Subcutaneous adipose tissue (tissue), 4 donors: ENCODE data around the gene MPI. TPM values are rescaled to one million over a fixed set of nuclear protein-coding genes. Genes with fewer than 3 reads are reported as not detected.

Source experiments
- CTCF ChIP-seq: fragments of 450-650 bp; IDR thresholded peaks from one replicate; pipeline ENCODE4 v1.5.1; 2016; ENCODE audit warnings: low read depth, mild to moderate bottlenecking, control low read depth, antibody characterized with exemption, moderate library complexity
- total RNA-seq, 4 donors: library from RNA; depleted of rRNA; stranded (reverse); fragments of >200 nt; gene quantifications; one replicate each; pipeline ENCODE4 v1.1.0, GENCODE V29; 2016

The MPI gene
- total RNA-seq, 4 donors from 2014 or later: 20.2 to 39.9 (median 31.9) TPM

- no peak for TF ChIP-seq CTCF
Observed at GRCh38 chr15:74855857-74856256, 34.0 kb upstream of the MPI start.

GRCh38 chr15:74856537-74856936 is 33.3 kb upstream of the MPI start:
- no peak for TF ChIP-seq CTCF

GRCh38 chr15:74857082-74857655 is 32.7 kb upstream of the MPI start:
- TF ChIP-seq CTCF: no peak

GRCh38 chr15:74857671-74858368 is 32.0 kb upstream of the MPI start:
- TF ChIP-seq CTCF: no peak

- no peak for TF ChIP-seq CTCF
Observed at GRCh38 chr15:74858369-74858740, 31.5 kb upstream of the MPI start.

- no peak for TF ChIP-seq CTCF
Observed at GRCh38 chr15:74863239-74864056, 26.4 kb upstream of the MPI start.

- no peak for TF ChIP-seq CTCF
Observed at GRCh38 chr15:74864296-74864695, 25.5 kb upstream of the MPI start.
